ENCODE measurements around the gene SOCS2.
"Not testable (repeated sequence)": the region's sequence is repeated elsewhere in the genome, so short reads cannot be mapped to it uniquely, and the experiment has no call there.

SOCS2 gene

GRCh38 chr12:93595351-93595750, 22.9 kb downstream of the SOCS2 start:
- no peak for DNase-seq

GRCh38 chr12:93597608-93598007, 25.1 kb downstream of the SOCS2 start:
- DNase-seq: no peak

- DNase-seq: no peak
Observed at GRCh38 chr12:93599192-93599591, 26.7 kb downstream of the SOCS2 start.

GRCh38 chr12:93601591-93601990, 29.1 kb downstream of the SOCS2 start:
- DNase-seq: no peak

GRCh38 chr12:93602897-93603668, 30.6 kb downstream of the SOCS2 start:
- DNase-seq: no peak

- DNase-seq: no peak
Observed at GRCh38 chr12:93603762-93604161, 31.3 kb downstream of the SOCS2 start.

- no peak for DNase-seq
Observed at GRCh38 chr12:93608313-93608712, 35.8 kb downstream of the SOCS2 start.

- no peak for DNase-seq
Observed at GRCh38 chr12:93609281-93610192, 37.1 kb downstream of the SOCS2 start.

- DNase-seq: peak; percentile 27 to 45
Observed at GRCh38 chr12:93612776-93613175, 40.3 kb downstream of the SOCS2 start.

GRCh38 chr12:93614917-93615596, 42.6 kb downstream of the SOCS2 start:
- no peak for DNase-seq

GRCh38 chr12:93616584-93617101, 44.2 kb downstream of the SOCS2 start:
- DNase-seq: peak; percentile 73 to 76

GRCh38 chr12:93618891-93619410, 46.5 kb downstream of the SOCS2 start:
- DNase-seq: no peak

- no peak for DNase-seq
Observed at GRCh38 chr12:93621986-93622385, 49.5 kb downstream of the SOCS2 start.

GRCh38 chr12:93622485-93622884, 50.0 kb downstream of the SOCS2 start:
- DNase-seq: no peak

- DNase-seq: peak in 1 of 2 donors; percentile 37
Observed at GRCh38 chr12:93624595-93625294, 52.3 kb downstream of the SOCS2 start.

- not testable (repeated sequence) for DNase-seq
Observed at GRCh38 chr12:93625295-93625645, 52.8 kb downstream of the SOCS2 start.

GRCh38 chr12:93626160-93626559, 53.7 kb downstream of the SOCS2 start:
- no peak for DNase-seq
